Measurements from ENCODE around the gene CRACR2B. TPM values are rescaled to one million over a fixed set of nuclear protein-coding genes. Genes with fewer than 3 reads are reported as not detected.

Gene CRACR2B
- total and polyA plus RNA-seq, 2 of the 13 experiments (the other 11 are each of a cell fraction or from before 2014, with no cell fraction given) = 14.9 to 21.0 TPM

DNA sequence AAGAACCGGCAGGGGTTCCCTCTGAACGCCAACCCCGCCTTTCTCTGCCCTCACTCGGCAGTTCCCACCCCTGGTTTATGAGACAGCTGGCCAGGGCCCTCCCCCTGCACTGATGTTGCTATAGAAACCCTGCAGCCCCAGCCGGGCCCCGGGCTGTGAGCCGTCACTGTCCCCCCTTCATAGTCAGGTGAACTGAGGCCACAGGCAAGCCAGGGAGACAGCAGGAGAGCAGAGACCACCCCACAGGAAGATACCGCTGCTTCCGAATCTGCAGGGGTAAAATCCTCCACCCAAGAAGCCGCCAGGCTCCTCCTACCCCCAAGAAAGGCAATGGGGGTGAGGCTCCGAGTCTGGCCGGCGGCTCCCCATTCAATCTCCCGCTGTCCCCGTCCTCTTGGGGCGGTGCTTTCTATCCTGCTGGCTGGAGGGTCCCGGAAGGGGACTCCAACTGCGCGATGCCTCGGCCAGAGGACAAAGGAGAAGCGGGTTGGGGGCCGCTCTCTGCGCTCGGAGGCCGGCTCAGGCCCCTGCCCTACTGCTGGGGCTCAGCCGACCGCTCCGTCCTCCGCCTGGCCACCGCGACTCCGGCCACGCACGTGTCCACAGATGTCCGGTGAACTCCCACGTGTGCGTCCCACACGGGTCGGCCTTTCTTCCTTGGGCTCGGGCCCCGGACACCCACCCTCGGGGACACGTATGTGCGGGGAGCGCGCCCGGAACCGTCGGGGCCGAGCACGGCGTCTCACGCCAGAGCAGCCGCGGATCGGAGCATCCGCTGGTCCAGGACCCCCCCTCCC is 30.2 kb upstream of the CRACR2B start (continued):
- TF ChIP-seq MEIS2 (CRISPR knock-in tag; IDR thresholded peaks at IDR 0.05) (no peak; the same call in 1 of the 2 replicates), ZNF317 (CRISPR knock-in tag; IDR thresholded peaks at IDR 0.05) (peak; percentile 26; the same call in 1 of the 2 replicates), RBM22 (optimal IDR thresholded peaks at IDR 0.05; ENCODE audit: low read length) (no peak), ZNF784 (CRISPR knock-in tag; IDR thresholded peaks at IDR 0.05; ENCODE audit: borderline replicate concordance) (no peak; the same call in 1 of the 2 replicates), ETV5 (CRISPR knock-in tag; IDR thresholded peaks at IDR 0.05; ENCODE audit: borderline replicate concordance) (peak; percentile 39; the same call in 1 of the 2 replicates), ZFY (CRISPR knock-in tag; IDR thresholded peaks at IDR 0.05) (peak; percentile 69), ZNF678 (CRISPR knock-in tag; IDR thresholded peaks at IDR 0.05) (0 out of 2 replicates have a peak, but pooled peaks have one; percentile 56), ZNF367 (CRISPR knock-in tag; IDR thresholded peaks at IDR 0.05; ENCODE audit: borderline replicate concordance) (no peak), ZNF20 (CRISPR knock-in tag; IDR thresholded peaks at IDR 0.05) (no peak), ASH2L (IDR thresholded peaks at IDR 0.05; ENCODE audit: insufficient read length, low read depth, low read length) (peak; percentile 30), ZNF180 (CRISPR knock-in tag; IDR thresholded peaks at IDR 0.05; ENCODE audit: borderline replicate concordance, low read depth) (no peak), ZNF766 (CRISPR knock-in tag; IDR thresholded peaks at IDR 0.05; ENCODE audit: borderline replicate concordance) (no peak), ZBTB8A (CRISPR knock-in tag; IDR thresholded peaks at IDR 0.05; ENCODE audit: borderline replicate concordance, low read depth) (no peak), ZBTB7B (CRISPR knock-in tag; IDR thresholded peaks at IDR 0.05) (0 out of 2 replicates have a peak, but pooled peaks have one; percentile 12), ZSCAN31 (CRISPR knock-in tag; IDR thresholded peaks at IDR 0.05; ENCODE audit: low read depth) (peak; percentile 47; the same call in 1 of the 2 replicates), CREM (IDR thresholded peaks at IDR 0.05) (no peak), CREM (CRISPR knock-in tag; IDR thresholded peaks at IDR 0.05) (no peak), ZNF639 (CRISPR knock-in tag; conservative IDR thresholded peaks at IDR 0.05) (no peak), ZFX (CRISPR knock-in tag; IDR thresholded peaks at IDR 0.05; ENCODE audit: low read depth) (peak; percentile 71)
- TF ChIP-seq, protein P1, sequence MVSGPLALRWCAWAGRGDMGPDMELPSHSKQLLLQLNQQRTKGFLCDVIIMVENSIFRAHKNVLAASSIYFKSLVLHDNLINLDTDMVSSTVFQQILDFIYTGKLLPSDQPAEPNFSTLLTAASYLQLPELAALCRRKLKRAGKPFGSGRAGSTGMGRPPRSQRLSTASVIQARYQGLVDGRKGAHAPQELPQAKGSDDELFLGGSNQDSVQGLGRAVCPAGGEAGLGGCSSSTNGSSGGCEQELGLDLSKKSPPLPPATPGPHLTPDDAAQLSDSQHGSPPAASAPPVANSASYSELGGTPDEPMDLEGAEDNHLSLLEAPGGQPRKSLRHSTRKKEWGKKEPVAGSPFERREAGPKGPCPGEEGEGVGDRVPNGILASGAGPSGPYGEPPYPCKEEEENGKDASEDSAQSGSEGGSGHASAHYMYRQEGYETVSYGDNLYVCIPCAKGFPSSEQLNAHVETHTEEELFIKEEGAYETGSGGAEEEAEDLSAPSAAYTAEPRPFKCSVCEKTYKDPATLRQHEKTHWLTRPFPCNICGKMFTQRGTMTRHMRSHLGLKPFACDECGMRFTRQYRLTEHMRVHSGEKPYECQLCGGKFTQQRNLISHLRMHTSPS (CRISPR knock-in tag; IDR thresholded peaks at IDR 0.05; ENCODE audit: low read depth) = no peak
- TF ChIP-seq, protein P2, sequence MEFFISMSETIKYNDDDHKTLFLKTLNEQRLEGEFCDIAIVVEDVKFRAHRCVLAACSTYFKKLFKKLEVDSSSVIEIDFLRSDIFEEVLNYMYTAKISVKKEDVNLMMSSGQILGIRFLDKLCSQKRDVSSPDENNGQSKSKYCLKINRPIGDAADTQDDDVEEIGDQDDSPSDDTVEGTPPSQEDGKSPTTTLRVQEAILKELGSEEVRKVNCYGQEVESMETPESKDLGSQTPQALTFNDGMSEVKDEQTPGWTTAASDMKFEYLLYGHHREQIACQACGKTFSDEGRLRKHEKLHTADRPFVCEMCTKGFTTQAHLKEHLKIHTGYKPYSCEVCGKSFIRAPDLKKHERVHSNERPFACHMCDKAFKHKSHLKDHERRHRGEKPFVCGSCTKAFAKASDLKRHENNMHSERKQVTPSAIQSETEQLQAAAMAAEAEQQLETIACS (CRISPR knock-in tag; IDR thresholded peaks at IDR 0.05) = peak; percentile 95
- TF ChIP-seq, protein P3, sequence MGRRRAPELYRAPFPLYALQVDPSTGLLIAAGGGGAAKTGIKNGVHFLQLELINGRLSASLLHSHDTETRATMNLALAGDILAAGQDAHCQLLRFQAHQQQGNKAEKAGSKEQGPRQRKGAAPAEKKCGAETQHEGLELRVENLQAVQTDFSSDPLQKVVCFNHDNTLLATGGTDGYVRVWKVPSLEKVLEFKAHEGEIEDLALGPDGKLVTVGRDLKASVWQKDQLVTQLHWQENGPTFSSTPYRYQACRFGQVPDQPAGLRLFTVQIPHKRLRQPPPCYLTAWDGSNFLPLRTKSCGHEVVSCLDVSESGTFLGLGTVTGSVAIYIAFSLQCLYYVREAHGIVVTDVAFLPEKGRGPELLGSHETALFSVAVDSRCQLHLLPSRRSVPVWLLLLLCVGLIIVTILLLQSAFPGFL (CRISPR knock-in tag; IDR thresholded peaks at IDR 0.05) = no peak

Data from HepG2 (cell line).